Liver (tissue), 3 donors: ENCODE data around the gene PEMT.

Source experiments
- CTCF ChIP-seq: fragments of 150-350 bp; IDR thresholded peaks from 2 replicates; pipeline ENCODE4 v1.5.1; 2017; ENCODE audit warnings: improper control_type of control experiment, low read depth, low read length; ENCODE audit not compliant: missing input control
- HNF4A ChIP-seq, 2 donors: conservative IDR thresholded peaks; 2 replicates each; pipeline ENCODE4 v1.6.1; 2016; ENCODE audit warnings: antibody characterized with exemption in 2 of 2, mild to moderate bottlenecking in 2 of 2
- MAX ChIP-seq: IDR thresholded peaks from 2 replicates; pipeline ENCODE4 v1.6.1; 2016; ENCODE audit warnings: antibody characterized with exemption
- RAD21 ChIP-seq, 2 donors: IDR thresholded peaks; 2 replicates each; pipeline ENCODE4 v1.6.1; 2016; ENCODE audit warnings: antibody characterized with exemption in 2 of 2, mild to moderate bottlenecking in 2 of 2
- REST ChIP-seq: IDR thresholded peaks from 2 replicates; pipeline ENCODE4 v1.6.1; 2016; ENCODE audit warnings: antibody characterized with exemption, mild to moderate bottlenecking
- SP1 ChIP-seq: IDR thresholded peaks from 2 replicates; pipeline ENCODE4 v1.6.1; 2018; ENCODE audit warnings: antibody characterized with exemption, mild to moderate bottlenecking
- TAF1 ChIP-seq: conservative IDR thresholded peaks from 2 replicates; pipeline ENCODE4 v1.6.1; 2016; ENCODE audit warnings: antibody characterized with exemption, mild to moderate bottlenecking
- YY1 ChIP-seq: IDR thresholded peaks from 2 replicates; pipeline ENCODE4 v1.6.1; 2016; ENCODE audit warnings: antibody characterized with exemption, mild to moderate bottlenecking
- ZBTB33 ChIP-seq: IDR thresholded peaks from 2 replicates; pipeline ENCODE4 v1.6.1; 2016; ENCODE audit warnings: antibody characterized with exemption
- donor health status: healthy.
- donor health status: healthy.

GRCh38 chr17:17636272-17636885, 44.9 kb upstream of the PEMT start:
- TF ChIP-seq RAD21 (IDR thresholded peaks at IDR 0.05) (no peak), HNF4A (conservative IDR thresholded peaks at IDR 0.05) (no peak), CTCF (no peak), MAX (no peak), TAF1 (no peak), REST (no peak), SP1 (no peak), ZBTB33 (no peak), YY1 (no peak)
